SK-N-SH (cell line): Measurements from ENCODE around the gene TNPO2. TPM values are rescaled to one million over a fixed set of nuclear protein-coding genes. Genes with fewer than 3 reads are reported as not detected.
"Not testable (repeated sequence)": the region's sequence is repeated elsewhere in the genome, so short reads cannot be mapped to it uniquely, and the experiment has no call there.

Experiments used
- CTCF ChIA-PET: fragments of 300-600, 350-600 bp; formaldehyde crosslinking; extraction: SDS; loops from one replicate; lab custom pipeline; 2021; lab: Yijun Ruan, JAX
- POLR2A ChIA-PET: fragments of 350-600 bp; sonication (Branson Sonifier 250); formaldehyde crosslinking; extraction: SDS; loops from one replicate; lab custom pipeline; 2020; ENCODE audit warnings: antibody characterized with exemption, inconsistent platforms; lab: Yijun Ruan, JAX
- DNase-seq: peaks from one replicate; pipeline ENCODE4 v3.0.0; 2012
- H2AFZ ChIP-seq: fragments of 200-600 bp; sonication (generic); 2 replicates; pipeline ENCODE4 v1.8.1; 2016; ENCODE audit warnings: antibody characterized with exemption, mild to moderate bottlenecking, low read depth
- H3F3A ChIP-seq: fragments of 200-600 bp; sonication (generic); replicated peaks from 2 replicates; pipeline ENCODE3; 2016; ENCODE audit warnings: antibody characterized with exemption, mild to moderate bottlenecking; ENCODE audit not compliant: insufficient read depth
- H3K27ac ChIP-seq, 2 experiments: fragments of 200-500 bp in 1 of 2; fragments of 200-600 bp in 1 of 2; sonication (Bioruptor generic) in 1 of 2; sonication (generic), shearing (Covaris generic) in 1 of 2; 2 replicates each; pipeline versions ENCODE4 v1.5.1 to v1.6.1; 2014 to 2016; ENCODE audit warnings: low read depth in 2 of 2, inconsistent platforms in 1 of 2, low read length in 1 of 2, mild to moderate bottlenecking in 1 of 2, mixed read lengths in 1 of 2
- H3K27me3 ChIP-seq: fragments of 200-600 bp; sonication (generic), shearing (Covaris generic); 2 replicates; pipeline ENCODE4 v1.6.1; 2016; ENCODE audit warnings: mixed run types; ENCODE audit not compliant: insufficient read depth
- H3K36me3 ChIP-seq, 2 experiments: fragments of 200-500 bp in 1 of 2; fragments of 200-600 bp in 1 of 2; sonication (Bioruptor generic) in 1 of 2; sonication (generic) in 1 of 2; replicated peaks in 1 of 2; 2 replicates each; pipeline versions ENCODE3 to v1.5.1; 2014 to 2016; ENCODE audit warnings: low read length in 1 of 2, mild to moderate bottlenecking in 1 of 2; ENCODE audit not compliant: insufficient read depth in 2 of 2, control insufficient read depth in 1 of 2
- H3K4me1 ChIP-seq, 2 experiments: fragments of 200-500 bp in 1 of 2; fragments of 200-600 bp in 1 of 2; sonication (Bioruptor generic) in 1 of 2; sonication (generic), shearing (Covaris generic) in 1 of 2; 2 replicates each; pipeline versions ENCODE4 v1.5.1 to v1.6.1; 2014 to 2016; ENCODE audit warnings: low read depth in 1 of 2, low read length in 1 of 2, mixed run types in 1 of 2; ENCODE audit not compliant: insufficient read depth in 2 of 2, control insufficient read depth in 1 of 2
- H3K4me2 ChIP-seq: fragments of 200-600 bp; sonication (generic), shearing (Covaris generic); 2 replicates; pipeline ENCODE4 v1.6.1; 2017; ENCODE audit warnings: mixed run types
- H3K4me3 ChIP-seq, 2 experiments: fragments of 200-500 bp in 1 of 2; fragments of 200-600 bp in 1 of 2; sonication (Bioruptor generic) in 1 of 2; sonication (generic), shearing (Covaris generic) in 1 of 2; 2 replicates each; pipeline versions ENCODE4 v1.5.1 to v1.8.1; 2014 to 2016; ENCODE audit warnings: low read depth in 2 of 2, inconsistent platforms in 1 of 2, low read length in 1 of 2, mild to moderate bottlenecking in 1 of 2, mixed read lengths in 1 of 2, moderate library complexity in 1 of 2
- H3K79me2 ChIP-seq: fragments of 200-600 bp; sonication (generic); 2 replicates; pipeline ENCODE4 v1.8.1; 2017; ENCODE audit warnings: mild to moderate bottlenecking; ENCODE audit not compliant: insufficient read depth
- H3K9ac ChIP-seq: fragments of 200-600 bp; sonication (generic); 2 replicates; pipeline ENCODE4 v1.6.1; 2017; ENCODE audit warnings: mixed run types
- H3K9me2 ChIP-seq: fragments of 200-600 bp; sonication (generic); 2 replicates; pipeline ENCODE4 v1.6.1; 2017; ENCODE audit warnings: mixed run types
- H3K9me3 ChIP-seq: fragments of 200-600 bp; sonication (generic); 2 replicates; pipeline ENCODE4 v1.6.1; 2017; ENCODE audit warnings: mixed run types, mild to moderate bottlenecking, moderate library complexity
- H4K20me1 ChIP-seq: fragments of 200-600 bp; sonication (generic); 2 replicates; pipeline ENCODE4 v1.6.1; 2017; ENCODE audit warnings: mild to moderate bottlenecking, mixed run types; ENCODE audit not compliant: insufficient read depth
- FOSL2 ChIP-seq: IDR thresholded peaks from 2 replicates; pipeline ENCODE4 v1.4.0; 2012; ENCODE audit warnings: low read depth, mild to moderate bottlenecking, moderate library complexity, borderline replicate concordance
- FOXJ3 ChIP-seq: sonication (generic); formaldehyde crosslinking; IDR thresholded peaks from 2 replicates; pipeline ENCODE4 v1.5.1; 2020; ENCODE audit warnings: mild to moderate bottlenecking, missing genetic modification reagents
- GATA2 ChIP-seq: sonication (generic); formaldehyde crosslinking; IDR thresholded peaks from 2 replicates; pipeline ENCODE4 v1.5.0; 2020; ENCODE audit warnings: mild to moderate bottlenecking, missing genetic modification reagents
- IRF3 ChIP-seq: fragments of 150-350 bp; IDR thresholded peaks from 2 replicates; pipeline ENCODE4 v1.6.1; 2016; ENCODE audit warnings: mild to moderate bottlenecking, low read depth, low read length
- JUND ChIP-seq: IDR thresholded peaks from 2 replicates; pipeline ENCODE4 v1.4.0; 2012
- MAX ChIP-seq: IDR thresholded peaks from 2 replicates; pipeline ENCODE4 v1.4.0; 2012; ENCODE audit warnings: low read depth
- MEF2A ChIP-seq: IDR thresholded peaks from 2 replicates; pipeline ENCODE4 v1.4.0; 2012; ENCODE audit warnings: low read depth, borderline replicate concordance
- MXI1 ChIP-seq: IDR thresholded peaks from 2 replicates; pipeline ENCODE4 v1.6.1; 2012; ENCODE audit warnings: mild to moderate bottlenecking, low read depth, low read length, improper control_type of control experiment
- NFIC ChIP-seq: IDR thresholded peaks from 2 replicates; pipeline ENCODE4 v1.4.0; 2012; ENCODE audit warnings: borderline replicate concordance
- POLR2AphosphoS5 ChIP-seq: IDR thresholded peaks from 2 replicates; pipeline ENCODE4 v1.6.1; 2012; ENCODE audit warnings: low read depth, low read length
- RCOR1 ChIP-seq: fragments of 150-350 bp; IDR thresholded peaks from 2 replicates; pipeline ENCODE4 v1.6.1; 2017; ENCODE audit warnings: antibody characterized with exemption, low read length
- REST ChIP-seq: IDR thresholded peaks from 2 replicates; pipeline ENCODE4 v1.6.1; 2012; ENCODE audit warnings: mild to moderate bottlenecking, low read depth, low read length, moderate library complexity
- RFX5 ChIP-seq: IDR thresholded peaks from 2 replicates; pipeline ENCODE4 v1.6.1; 2012; ENCODE audit warnings: mild to moderate bottlenecking, improper control_type of control experiment, low read length
- SIN3A ChIP-seq: IDR thresholded peaks from 2 replicates; pipeline ENCODE4 v1.6.1; 2012; ENCODE audit warnings: low read depth, mild to moderate bottlenecking, low read length, moderate library complexity, borderline replicate concordance
- TCF12 ChIP-seq: IDR thresholded peaks from 2 replicates; pipeline ENCODE4 v1.4.0; 2012
- USF1 ChIP-seq: IDR thresholded peaks from 2 replicates; pipeline ENCODE4 v1.4.0; 2012; ENCODE audit warnings: low read depth, borderline replicate concordance
- USF2 ChIP-seq: fragments of 150-350 bp; IDR thresholded peaks from 2 replicates; pipeline ENCODE4 v1.6.1; 2017; ENCODE audit warnings: antibody characterized with exemption, low read length, low read depth, borderline replicate concordance
- ZBTB33 ChIP-seq: IDR thresholded peaks from 2 replicates; pipeline ENCODE4 v1.4.0; 2012; ENCODE audit warnings: low read depth, borderline replicate concordance
- WGBS: methylation state at CpG from one replicate; pipeline ENCODE4 v1.1.6; 2017; ENCODE audit warnings: low lambda C conversion rate; 5-methylcytosine and 5-hydroxymethylcytosine counted together
- polyA plus RNA-seq, 3 experiments: library from polyadenylated mRNA; depleted of rRNA; stranded (reverse); fragments of >200 nt; gene quantifications; 2 replicates each; pipeline ENCODE4 v1.2.3, GENCODE V29; 2012

The TNPO2 gene
- polyA plus RNA-seq, 1 of the 3 experiments (the other 2 are of a cell fraction), result 82.4 TPM

GRCh38 chr19:12726988-12727316 is 3.2 kb upstream of the TNPO2 start:
- H3K9me3 ChIP-seq, result no peaks in the 10 kb centered on the region
- no peak overlapping the region for H2AFZ ChIP-seq
- peaks cover 19% of the 10 kb centered on the region for H4K20me1 ChIP-seq
- no peak overlapping the region for H3K4me2 ChIP-seq
- H3K36me3 ChIP-seq, result peaks cover 22 to 26% of the 10 kb centered on the region in 2 experiments
- TF ChIP-seq ZBTB33, result no peak
- no peak for TF ChIP-seq FOSL2
- no peak for TF ChIP-seq GATA2 (CRISPR knock-in tag)
- TF ChIP-seq FOXJ3 (CRISPR knock-in tag), result no peak
- TF ChIP-seq SIN3A, result no peak
- TF ChIP-seq USF2, result no peak
- no peak for TF ChIP-seq MEF2A
- TF ChIP-seq MXI1, result no peak
- TF ChIP-seq TCF12, result no peak
- TF ChIP-seq JUND, result no peak
- no peak for TF ChIP-seq RCOR1
- no peak for TF ChIP-seq POLR2AphosphoS5
- TF ChIP-seq MAX, result no peak
- TF ChIP-seq RFX5, result no peak
- no peak for TF ChIP-seq REST
- no peak for TF ChIP-seq IRF3
- no peak for TF ChIP-seq NFIC
- TF ChIP-seq USF1, result no peak
- DNase-seq, result no peak
- H3K4me3 ChIP-seq, result no peak overlapping the region
- H3F3A ChIP-seq, result peaks cover 28% of the 10 kb centered on the region
- H3K9ac ChIP-seq, result no peak overlapping the region
- WGBS, result 94% methylated on average over 2 of the region's 2 CpGs
- H3K9me2 ChIP-seq, result no peaks in the 10 kb centered on the region
- ChIA-PET CTCF (interaction anchor here (1.6 kb wide), 1 partner anchor 31 kb away, joined by 4 read pairs; no protein-coding TSS in a partner anchor), POLR2A (interaction anchor here (0.6 kb wide), 1 partner anchor 42 kb away, joined by 3 read pairs; no protein-coding TSS in a partner anchor)
- peaks cover 48% of the 10 kb centered on the region for H3K79me2 ChIP-seq
- H3K4me1 ChIP-seq, result peaks cover 0 to 3% of the 10 kb centered on the region in 2 experiments; a peak in 2 of 4 replicates
- H3K27me3 ChIP-seq, result no peaks in the 10 kb centered on the region
- H3K27ac ChIP-seq, result no peak overlapping the region

GRCh38 chr19:12725612-12726011 is 1.9 kb upstream of the TNPO2 start:
- Histone ChIP-seq H3K36me3 (peaks cover 13 to 15% of the 10 kb centered on the region in 2 experiments), H3K79me2 (peaks cover 48% of the 10 kb centered on the region), H3F3A (peaks cover 28% of the 10 kb centered on the region)
- CTCF ChIA-PET, result interaction anchor here (1.6 kb wide), 1 partner anchor 32 kb away, joined by 4 read pairs; no protein-coding TSS in a partner anchor
- POLR2A ChIA-PET, result interaction anchor here (0.6 to 0.9 kb wide), 2 partner anchors 12 to 22 kb away, joined by 3 read pairs; partner anchors contain the start of gene GET3
- H4K20me1 ChIP-seq, H3K9ac ChIP-seq, H3K9me2 ChIP-seq, H3K4me3 ChIP-seq, H2AFZ ChIP-seq, H3K4me2 ChIP-seq, H3K27ac ChIP-seq, H3K4me1 ChIP-seq, H3K9me3 ChIP-seq, DNase-seq, H3K27me3 ChIP-seq: not testable (repeated sequence)
- 99% methylated on average over 10 of the region's 10 CpGs for WGBS
